Loucy (cell line): Measurements from ENCODE around the gene BTN2A1.

ENCODE experiments used
- H2AFZ ChIP-seq: fragments of 200-600 bp; sonication (generic); 2 replicates; pipeline ENCODE4 v1.6.0; 2016; ENCODE audit warnings: antibody characterized with exemption, mild to moderate bottlenecking, low read length, moderate library complexity
- H3F3A ChIP-seq: fragments of 200-600 bp; 2 replicates; pipeline ENCODE4 v1.6.0; 2016; ENCODE audit warnings: antibody characterized with exemption, low read depth, mild to moderate bottlenecking
- H3K27me3 ChIP-seq: fragments of 200-600 bp; sonication (generic); 2 replicates; pipeline ENCODE4 v1.6.1; 2014; ENCODE audit warnings: low read length, mild to moderate bottlenecking; ENCODE audit not compliant: insufficient read depth, poor library complexity, severe bottlenecking
- H3K36me3 ChIP-seq: fragments of 200-600 bp; sonication (generic); 2 replicates; pipeline ENCODE4 v1.6.1; 2016; ENCODE audit warnings: low read length; ENCODE audit not compliant: insufficient read depth
- H3K4me1 ChIP-seq: fragments of 200-600 bp; sonication (generic); 2 replicates; pipeline ENCODE4 v1.5.1; 2014; ENCODE audit warnings: low read length, mild to moderate bottlenecking; ENCODE audit not compliant: insufficient read depth, poor library complexity, severe bottlenecking
- H3K4me2 ChIP-seq: fragments of 200-600 bp; sonication (generic); 2 replicates; pipeline ENCODE4 v1.6.0; 2014; ENCODE audit warnings: antibody characterized with exemption, low read length, low read depth, mild to moderate bottlenecking; ENCODE audit not compliant: poor library complexity, severe bottlenecking
- H3K4me3 ChIP-seq: fragments of 200-600 bp; sonication (generic); 2 replicates; pipeline ENCODE4 v1.5.1; 2014; ENCODE audit warnings: low read length, mild to moderate bottlenecking, mixed read lengths; ENCODE audit not compliant: poor library complexity, severe bottlenecking
- H3K79me2 ChIP-seq: fragments of 200-600 bp; sonication (generic); 2 replicates; pipeline ENCODE4 v1.6.1; 2014; ENCODE audit warnings: low read length; ENCODE audit not compliant: insufficient read depth
- H3K9ac ChIP-seq: fragments of 200-600 bp; sonication (generic); 2 replicates; pipeline ENCODE4 v1.6.0; 2014; ENCODE audit warnings: mild to moderate bottlenecking, low read depth, low read length, moderate library complexity; ENCODE audit not compliant: poor library complexity, severe bottlenecking
- H3K9me2 ChIP-seq: fragments of 200-600 bp; sonication (generic); replicated peaks from 2 replicates; pipeline ENCODE4 v1.6.1; 2016; ENCODE audit warnings: low read depth, low read length, mixed read lengths
- H3K9me3 ChIP-seq: fragments of 200-600 bp; sonication (generic); 2 replicates; pipeline ENCODE4 v1.6.1; 2014; ENCODE audit warnings: mild to moderate bottlenecking, antibody characterized with exemption, low read length, low read depth; ENCODE audit not compliant: insufficient read depth
- H4K20me1 ChIP-seq: fragments of 200-600 bp; sonication (generic); 2 replicates; pipeline ENCODE4 v1.6.0; 2014; ENCODE audit warnings: antibody characterized with exemption, low read length, mild to moderate bottlenecking; ENCODE audit not compliant: insufficient read depth, poor library complexity, severe bottlenecking
- EZH2phosphoT487 ChIP-seq: fragments of 200-600 bp; IDR thresholded peaks from 2 replicates; pipeline ENCODE4 v1.6.1; 2018; ENCODE audit warnings: antibody characterized with exemption, mild to moderate bottlenecking, moderate library complexity, borderline replicate concordance
- TF ChIP-seq, protein P1 (sequence below): fragments of 200-600 bp; sonication (generic); conservative IDR thresholded peaks from 2 replicates; pipeline ENCODE4 v1.5.1; 2014; ENCODE audit warnings: mild to moderate bottlenecking, antibody characterized with exemption, low read length

The BTN2A1 gene

GRCh38 chr6:26477426-26477825, 19.7 kb downstream of the BTN2A1 start:
- Histone ChIP-seq H3K4me3 (no peak overlapping the region), H2AFZ (no peak overlapping the region), H3K4me1 (peaks cover 29% of the 10 kb centered on the region), H3K9me3 (peaks cover 3% of the 10 kb centered on the region; the same call in 1 of the 2 replicates), H3F3A (0 out of 2 replicates have a peak, but pooled peaks cover 2% of the 10 kb centered on the region), H3K9ac (no peak overlapping the region), H3K36me3 (no peaks in the 10 kb centered on the region), H3K27me3 (no peaks in the 10 kb centered on the region), H3K9me2 (no peaks in the 10 kb centered on the region), H3K4me2 (no peak overlapping the region), H4K20me1 (no peaks in the 10 kb centered on the region), H3K79me2 (peaks cover 12% of the 10 kb centered on the region; the same call in 1 of the 2 replicates)
- no peak for TF ChIP-seq EZH2phosphoT487
- TF ChIP-seq, protein P1, sequence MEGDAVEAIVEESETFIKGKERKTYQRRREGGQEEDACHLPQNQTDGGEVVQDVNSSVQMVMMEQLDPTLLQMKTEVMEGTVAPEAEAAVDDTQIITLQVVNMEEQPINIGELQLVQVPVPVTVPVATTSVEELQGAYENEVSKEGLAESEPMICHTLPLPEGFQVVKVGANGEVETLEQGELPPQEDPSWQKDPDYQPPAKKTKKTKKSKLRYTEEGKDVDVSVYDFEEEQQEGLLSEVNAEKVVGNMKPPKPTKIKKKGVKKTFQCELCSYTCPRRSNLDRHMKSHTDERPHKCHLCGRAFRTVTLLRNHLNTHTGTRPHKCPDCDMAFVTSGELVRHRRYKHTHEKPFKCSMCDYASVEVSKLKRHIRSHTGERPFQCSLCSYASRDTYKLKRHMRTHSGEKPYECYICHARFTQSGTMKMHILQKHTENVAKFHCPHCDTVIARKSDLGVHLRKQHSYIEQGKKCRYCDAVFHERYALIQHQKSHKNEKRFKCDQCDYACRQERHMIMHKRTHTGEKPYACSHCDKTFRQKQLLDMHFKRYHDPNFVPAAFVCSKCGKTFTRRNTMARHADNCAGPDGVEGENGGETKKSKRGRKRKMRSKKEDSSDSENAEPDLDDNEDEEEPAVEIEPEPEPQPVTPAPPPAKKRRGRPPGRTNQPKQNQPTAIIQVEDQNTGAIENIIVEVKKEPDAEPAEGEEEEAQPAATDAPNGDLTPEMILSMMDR: no peak

- H3K36me3 ChIP-seq: no peaks in the 10 kb centered on the region
- H3K4me3 ChIP-seq: no peak overlapping the region
- peaks cover 21% of the 10 kb centered on the region for H3K4me1 ChIP-seq
- 0 out of 2 replicates have a peak, but pooled peaks cover 2% of the 10 kb centered on the region for H3F3A ChIP-seq
- H3K79me2 ChIP-seq: peaks cover 12% of the 10 kb centered on the region; the same call in 1 of the 2 replicates
- no peak overlapping the region for H3K4me2 ChIP-seq
- no peak overlapping the region for H2AFZ ChIP-seq
- TF ChIP-seq EZH2phosphoT487: no peak
- TF ChIP-seq, protein P1: no peak
- H3K27me3 ChIP-seq: no peaks in the 10 kb centered on the region
- H3K9me3 ChIP-seq: no peaks in the 10 kb centered on the region
- no peaks in the 10 kb centered on the region for H4K20me1 ChIP-seq
- no peak overlapping the region for H3K9ac ChIP-seq
- no peaks in the 10 kb centered on the region for H3K9me2 ChIP-seq
Observed at GRCh38 chr6:26478100-26478984, 20.6 kb downstream of the BTN2A1 start.

DNA sequence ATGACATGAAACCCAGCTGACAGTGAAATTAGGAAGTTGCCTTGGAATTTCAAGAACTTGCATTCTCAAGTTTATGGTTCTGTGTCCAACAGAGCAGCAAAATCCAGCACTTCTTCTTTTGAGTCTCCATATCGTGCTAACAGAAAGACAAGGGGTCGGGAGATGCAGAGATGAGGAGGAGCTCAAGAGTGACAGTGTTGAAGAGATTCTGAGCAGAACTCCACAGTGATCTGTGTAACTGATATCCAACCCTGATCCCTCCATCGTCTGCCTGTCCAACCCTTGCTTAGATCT, 21.2 kb downstream of the BTN2A1 start:
- Histone ChIP-seq H3K9me3 (no peaks in the 10 kb centered on the region), H3F3A (0 out of 2 replicates have a peak, but pooled peaks cover 2% of the 10 kb centered on the region), H3K9me2 (no peaks in the 10 kb centered on the region), H4K20me1 (no peaks in the 10 kb centered on the region), H3K79me2 (peaks cover 12% of the 10 kb centered on the region; the same call in 1 of the 2 replicates), H3K4me3 (no peak overlapping the region), H3K4me2 (no peak overlapping the region), H2AFZ (no peak overlapping the region), H3K27me3 (no peaks in the 10 kb centered on the region), H3K36me3 (no peaks in the 10 kb centered on the region), H3K4me1 (peaks cover 20% of the 10 kb centered on the region), H3K9ac (no peak overlapping the region)
- TF ChIP-seq, protein P1: no peak
- no peak for TF ChIP-seq EZH2phosphoT487
